ENCODE measurements around the gene SNX1. TPM values are rescaled to one million over a fixed set of nuclear protein-coding genes. Genes with fewer than 3 reads are reported as not detected.
A peak's percentile ranks its signal among the peaks of the same experiment; 100 is the strongest.
"Not testable (repeated sequence)": the region's sequence is repeated elsewhere in the genome, so short reads cannot be mapped to it uniquely, and the experiment has no call there.

The SNX1 gene
- total RNA-seq, 6 experiments from 2014 or later, result 40.7 to 71.1 (median 59.8) TPM

DNA sequence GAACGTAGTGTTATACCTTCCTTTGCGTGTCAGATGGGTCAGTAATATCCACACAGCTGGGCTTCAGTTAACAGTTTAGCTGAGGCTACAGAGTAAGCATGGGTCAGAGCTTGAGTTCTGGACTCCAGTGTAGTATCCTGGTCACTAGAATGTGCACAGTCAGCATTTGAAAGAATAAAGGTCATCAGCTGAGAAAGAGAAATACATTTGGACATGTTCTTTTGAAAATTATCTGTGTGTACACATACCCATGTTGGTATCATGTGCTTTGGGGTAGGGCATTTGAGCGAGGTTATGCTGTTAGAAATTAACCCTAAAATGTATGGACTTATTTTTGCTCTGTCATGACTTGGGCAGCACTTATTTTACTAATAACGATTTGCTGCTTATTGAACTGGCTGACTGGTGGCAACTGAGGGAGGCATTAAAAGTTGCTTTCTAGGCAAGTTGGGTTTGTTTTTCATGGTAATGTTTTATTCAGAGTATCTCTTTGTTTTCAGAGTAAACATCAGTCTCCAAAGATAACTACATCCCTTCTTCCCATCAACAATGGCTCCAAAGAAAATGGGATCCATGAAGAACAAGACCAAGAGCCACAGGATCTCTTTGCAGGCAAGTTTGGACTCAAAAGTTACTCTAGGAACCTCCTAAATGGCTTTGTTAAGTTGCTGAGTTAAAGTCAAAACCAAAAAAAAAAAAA lies 16.4 kb downstream of the SNX1 start:
- H3K27me3 ChIP-seq, result no peaks in the 10 kb centered on the region
- no peak overlapping the region for H3K4me3 ChIP-seq
- H3K36me3 ChIP-seq, result peaks cover 0 to 35% (median 15%) of the 10 kb centered on the region in 4 donors
- peaks cover 0 to 50% (median 24%) of the 10 kb centered on the region in 4 donors for H3K4me1 ChIP-seq
- 15% methylated on average over 4 of the region's 4 CpGs for WGBS (ENCODE audit: insufficient coverage, low coverage, low lambda C conversion rate, missing lambda C conversion rate)
- ATAC-seq, result peak; percentile 77 to 91 (median 86)
- H3K27ac ChIP-seq, result peak overlapping the region in 2 of 3 donors; percentile 43 to 53
- TF ChIP-seq POLR2A (IDR thresholded peaks at IDR 0.05), result no peak
- TF ChIP-seq, protein P1, sequence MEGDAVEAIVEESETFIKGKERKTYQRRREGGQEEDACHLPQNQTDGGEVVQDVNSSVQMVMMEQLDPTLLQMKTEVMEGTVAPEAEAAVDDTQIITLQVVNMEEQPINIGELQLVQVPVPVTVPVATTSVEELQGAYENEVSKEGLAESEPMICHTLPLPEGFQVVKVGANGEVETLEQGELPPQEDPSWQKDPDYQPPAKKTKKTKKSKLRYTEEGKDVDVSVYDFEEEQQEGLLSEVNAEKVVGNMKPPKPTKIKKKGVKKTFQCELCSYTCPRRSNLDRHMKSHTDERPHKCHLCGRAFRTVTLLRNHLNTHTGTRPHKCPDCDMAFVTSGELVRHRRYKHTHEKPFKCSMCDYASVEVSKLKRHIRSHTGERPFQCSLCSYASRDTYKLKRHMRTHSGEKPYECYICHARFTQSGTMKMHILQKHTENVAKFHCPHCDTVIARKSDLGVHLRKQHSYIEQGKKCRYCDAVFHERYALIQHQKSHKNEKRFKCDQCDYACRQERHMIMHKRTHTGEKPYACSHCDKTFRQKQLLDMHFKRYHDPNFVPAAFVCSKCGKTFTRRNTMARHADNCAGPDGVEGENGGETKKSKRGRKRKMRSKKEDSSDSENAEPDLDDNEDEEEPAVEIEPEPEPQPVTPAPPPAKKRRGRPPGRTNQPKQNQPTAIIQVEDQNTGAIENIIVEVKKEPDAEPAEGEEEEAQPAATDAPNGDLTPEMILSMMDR (IDR thresholded peaks at IDR 0.05), result no peak
- intact Hi-C loops (cut with DNase I), result no loop called here
- no peak for DNase-seq
- H3K9me3 ChIP-seq, result no peaks in the 10 kb centered on the region

GRCh38 chr15:64112904-64113303 lies 17.1 kb downstream of the SNX1 start:
- DNase-seq (no peak), ATAC-seq (peak; percentile 54 to 71 (median 66))
- Histone ChIP-seq H3K36me3 (peaks cover 0 to 40% (median 19%) of the 10 kb centered on the region in 4 donors), H3K4me3 (no peak overlapping the region), H3K9me3 (no peaks in the 10 kb centered on the region), H3K4me1 (peaks cover 0 to 43% (median 21%) of the 10 kb centered on the region in 4 donors), H3K27me3 (no peaks in the 10 kb centered on the region), H3K27ac (peak overlapping the region in 2 of 3 donors; percentile 12 to 53)
- 29% methylated on average over 1 of the region's 1 CpG for WGBS (ENCODE audit: insufficient coverage, low coverage, low lambda C conversion rate, missing lambda C conversion rate)
- no peak for TF ChIP-seq POLR2A (IDR thresholded peaks at IDR 0.05)
- TF ChIP-seq, protein P1 (IDR thresholded peaks at IDR 0.05), result no peak
- intact Hi-C loops (cut with DNase I), result no loop called here

- 90% methylated on average over 4 of the region's 5 CpGs for WGBS (ENCODE audit: insufficient coverage, low coverage, low lambda C conversion rate, missing lambda C conversion rate)
- H3K27ac ChIP-seq, result no peak overlapping the region
These were observed 22.1 kb downstream of the SNX1 start for GRCh38 chr15:64117759-64118487.

GRCh38 chr15:64120322-64120721 lies 24.5 kb downstream of the SNX1 start:
- H3K27ac ChIP-seq; H3K27me3 ChIP-seq; H3K4me1 ChIP-seq; H3K4me3 ChIP-seq; DNase-seq; H3K9me3 ChIP-seq; intact Hi-C loops (cut with DNase I): not testable (repeated sequence)
- peak in 3 of 4 donors; percentile 30 to 61 (median 51) for ATAC-seq
- WGBS (ENCODE audit: insufficient coverage, low coverage, low lambda C conversion rate, missing lambda C conversion rate), result 100% methylated on average over 2 of the region's 2 CpGs
- H3K36me3 ChIP-seq, result peaks cover 11 to 76% (median 37%) of the 10 kb centered on the region in 4 donors

More at GRCh38 chr15:64117759-64118487, 22.1 kb downstream of the SNX1 start:
- no peak overlapping the region for H3K4me3 ChIP-seq
- DNase-seq, result no peak
- H3K9me3 ChIP-seq, result no peaks in the 10 kb centered on the region
- ATAC-seq, result no peak
- TF ChIP-seq, protein P1 (IDR thresholded peaks at IDR 0.05), result no peak
- TF ChIP-seq POLR2A (IDR thresholded peaks at IDR 0.05), result no peak
- H3K27me3 ChIP-seq, result no peaks in the 10 kb centered on the region
- peaks cover 8 to 78% (median 32%) of the 10 kb centered on the region in 4 donors for H3K36me3 ChIP-seq
- intact Hi-C loops (cut with DNase I), result no loop called here
- peaks cover 0 to 15% (median 3%) of the 10 kb centered on the region in 4 donors for H3K4me1 ChIP-seq

DNA sequence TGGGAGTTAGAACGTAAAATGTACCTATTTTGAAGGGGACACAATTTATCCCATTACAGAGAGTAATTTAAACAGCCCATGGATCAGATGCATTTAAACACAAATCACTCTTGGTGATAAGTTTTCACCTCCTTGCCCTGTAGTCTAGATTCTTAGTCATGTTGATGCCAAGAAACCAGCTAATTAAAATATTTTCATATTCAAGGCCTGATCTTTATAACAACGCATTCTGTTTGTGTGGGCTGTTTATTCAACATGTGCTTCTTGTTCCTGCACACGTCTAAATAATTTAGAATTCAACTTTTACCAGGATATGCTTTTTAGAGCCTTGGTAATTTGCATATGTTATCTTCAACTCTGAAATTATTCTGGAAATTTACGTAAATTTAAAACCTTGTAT lies 25.8 kb downstream of the SNX1 start:
- H3K4me3 ChIP-seq, result no peak overlapping the region
- peaks cover 0 to 9% (median 0%) of the 10 kb centered on the region in 4 donors for H3K4me1 ChIP-seq
- no peaks in the 10 kb centered on the region for H3K9me3 ChIP-seq
- intact Hi-C loops (cut with DNase I), result no loop called here
- WGBS (ENCODE audit: insufficient coverage, low coverage, low lambda C conversion rate, missing lambda C conversion rate), result 81% methylated on average over 4 of the region's 4 CpGs
- no peaks in the 10 kb centered on the region for H3K27me3 ChIP-seq
- DNase-seq (no peak), ATAC-seq (no peak)
- TF ChIP-seq POLR2A (IDR thresholded peaks at IDR 0.05), result no peak
- TF ChIP-seq, protein P1 (IDR thresholded peaks at IDR 0.05), result no peak
- no peak overlapping the region for H3K27ac ChIP-seq
- H3K36me3 ChIP-seq, result peaks cover 11 to 77% (median 38%) of the 10 kb centered on the region in 4 donors
